BJ (cell line): Measurements from ENCODE around the gene SHANK1. TPM values are rescaled to one million over a fixed set of nuclear protein-coding genes. Genes with fewer than 3 reads are reported as not detected.

ENCODE experiments used
- CTCF ChIA-PET: fragments of 350-600 bp; formaldehyde crosslinking; extraction: SDS; loops from one replicate; lab custom pipeline; 2021; ENCODE audit warnings: antibody characterized with exemption, inconsistent platforms; lab: Yijun Ruan, JAX
- POLR2A ChIA-PET: fragments of 300-600 bp; sonication (Branson Sonifier 250); formaldehyde crosslinking; extraction: SDS; loops from one replicate; lab custom pipeline; 2021; ENCODE audit warnings: antibody characterized with exemption; lab: Charles Lee
- DNase-seq: peaks from one replicate; pipeline ENCODE4 v3.0.0-alpha.2; 2011; ENCODE audit warnings: low read depth
- H3K27me3 ChIP-seq: 2 replicates; pipeline ENCODE4 v1.6.0; 2011; ENCODE audit warnings: low read length; ENCODE audit not compliant: control insufficient read depth, insufficient read depth
- H3K36me3 ChIP-seq: 2 replicates; pipeline ENCODE4 v1.5.1; 2011; ENCODE audit warnings: low read length; ENCODE audit not compliant: control insufficient read depth, insufficient read depth
- H3K4me3 ChIP-seq: 2 replicates; pipeline ENCODE4 v1.5.1; 2011; ENCODE audit warnings: low read depth, mild to moderate bottlenecking, control low read depth, low read length
- polyA plus RNA-seq: library from polyadenylated mRNA; depleted of rRNA; stranded (reverse); fragments of >200 nt; gene quantifications from 2 replicates; pipeline ENCODE4 v1.2.3, GENCODE V29; 2011
- TF ChIP-seq, protein P1 (sequence below): IDR thresholded peaks from 2 replicates; pipeline ENCODE4 v1.5.1; 2011; ENCODE audit warnings: low read depth, mild to moderate bottlenecking, control low read depth, inconsistent platforms, low read length, moderate library complexity; ENCODE audit not compliant: insufficient read depth

SHANK1 gene
- polyA plus RNA-seq, 1 experiment: 1.8 TPM

DNA sequence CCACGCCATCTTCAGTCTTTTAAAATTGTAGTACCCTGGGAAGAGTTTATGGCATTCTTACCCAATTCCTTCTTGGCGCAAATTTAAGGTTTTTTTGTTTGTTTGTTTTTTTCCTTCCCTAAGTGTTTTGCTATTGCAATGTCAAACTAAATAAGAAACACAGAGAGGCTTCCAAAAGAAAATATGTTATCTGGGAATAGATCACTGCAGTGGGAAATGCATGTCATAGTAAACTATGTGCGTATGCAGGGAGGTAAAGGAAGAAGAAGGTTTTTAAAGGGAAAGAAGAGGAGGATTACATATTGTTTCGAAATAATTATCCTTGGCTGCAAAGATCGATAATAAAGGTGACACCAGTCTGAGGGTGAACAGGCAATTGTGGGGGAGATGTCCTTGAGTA lies 16.7 kb upstream of the SHANK1 start:
- ChIA-PET POLR2A (no interaction called here), CTCF (no interaction called here)
- Histone ChIP-seq H3K27me3 (peaks cover 2% of the 10 kb centered on the region), H3K4me3 (no peak overlapping the region), H3K36me3 (no peaks in the 10 kb centered on the region)
- DNase-seq: no peak
- TF ChIP-seq, protein P1, sequence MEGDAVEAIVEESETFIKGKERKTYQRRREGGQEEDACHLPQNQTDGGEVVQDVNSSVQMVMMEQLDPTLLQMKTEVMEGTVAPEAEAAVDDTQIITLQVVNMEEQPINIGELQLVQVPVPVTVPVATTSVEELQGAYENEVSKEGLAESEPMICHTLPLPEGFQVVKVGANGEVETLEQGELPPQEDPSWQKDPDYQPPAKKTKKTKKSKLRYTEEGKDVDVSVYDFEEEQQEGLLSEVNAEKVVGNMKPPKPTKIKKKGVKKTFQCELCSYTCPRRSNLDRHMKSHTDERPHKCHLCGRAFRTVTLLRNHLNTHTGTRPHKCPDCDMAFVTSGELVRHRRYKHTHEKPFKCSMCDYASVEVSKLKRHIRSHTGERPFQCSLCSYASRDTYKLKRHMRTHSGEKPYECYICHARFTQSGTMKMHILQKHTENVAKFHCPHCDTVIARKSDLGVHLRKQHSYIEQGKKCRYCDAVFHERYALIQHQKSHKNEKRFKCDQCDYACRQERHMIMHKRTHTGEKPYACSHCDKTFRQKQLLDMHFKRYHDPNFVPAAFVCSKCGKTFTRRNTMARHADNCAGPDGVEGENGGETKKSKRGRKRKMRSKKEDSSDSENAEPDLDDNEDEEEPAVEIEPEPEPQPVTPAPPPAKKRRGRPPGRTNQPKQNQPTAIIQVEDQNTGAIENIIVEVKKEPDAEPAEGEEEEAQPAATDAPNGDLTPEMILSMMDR: no peak

DNA sequence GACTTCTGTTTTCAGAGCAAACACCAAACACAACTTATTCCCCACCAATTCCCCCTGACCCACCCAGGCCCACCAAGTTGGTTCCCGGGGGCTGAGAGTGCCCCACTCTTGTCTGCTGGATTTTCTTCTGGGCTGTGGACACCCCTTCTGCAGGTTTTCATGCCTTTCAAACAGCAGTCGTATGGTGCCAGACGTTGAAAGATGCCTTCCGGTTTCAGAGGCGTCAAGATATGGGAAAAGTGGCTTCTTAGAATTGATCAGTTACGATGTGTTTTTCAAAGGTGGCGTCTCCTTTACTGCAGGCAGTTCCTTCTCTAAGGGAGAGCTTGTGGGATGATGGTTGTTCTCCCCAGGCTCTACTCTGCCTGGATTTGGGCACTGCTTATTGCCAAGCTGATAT lies 16.3 kb upstream of the SHANK1 start:
- POLR2A ChIA-PET: no interaction called here
- CTCF ChIA-PET: interaction anchor here (1.3 to 2.4 kb wide), 2 partner anchors 10 to 48 kb away, joined by 4 to 10 read pairs; no protein-coding TSS in a partner anchor

DNA sequence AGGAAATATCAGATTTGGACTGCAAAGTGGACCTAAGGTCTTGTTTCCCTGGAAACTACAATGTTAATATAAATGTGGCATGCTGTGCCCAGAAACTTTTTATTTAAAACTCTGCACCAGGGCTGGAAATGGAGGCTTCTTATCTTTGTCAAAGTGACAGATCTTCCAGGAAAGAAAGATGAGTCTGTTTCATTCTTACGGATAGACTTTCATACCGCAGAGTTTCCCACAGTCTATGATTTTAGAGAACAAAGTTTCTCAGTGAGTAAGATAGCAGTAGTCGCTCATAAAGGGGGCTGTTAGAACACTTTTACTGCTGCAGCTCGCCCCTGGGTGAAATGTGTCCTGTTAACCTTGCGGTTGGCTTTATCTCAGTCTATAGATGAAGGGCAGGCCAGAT lies 10.3 kb upstream of the SHANK1 start:
- no peak for DNase-seq
- ChIA-PET POLR2A (interaction anchor here (0.7 kb wide), 1 partner anchor 15 kb away, joined by 30 read pairs; no protein-coding TSS in a partner anchor), CTCF (no interaction called here)
- H3K4me3 ChIP-seq: no peak overlapping the region
- H3K36me3 ChIP-seq: peaks cover 2% of the 10 kb centered on the region; the same call in 1 of the 2 replicates
- TF ChIP-seq, protein P1: no peak
- no peaks in the 10 kb centered on the region for H3K27me3 ChIP-seq

More for the DNA sequence above, 16.3 kb upstream of the SHANK1 start:
- Histone ChIP-seq H3K27me3 (peaks cover 2% of the 10 kb centered on the region), H3K36me3 (no peaks in the 10 kb centered on the region), H3K4me3 (no peak overlapping the region)
- DNase-seq: no peak
- TF ChIP-seq, protein P1: no peak

DNA sequence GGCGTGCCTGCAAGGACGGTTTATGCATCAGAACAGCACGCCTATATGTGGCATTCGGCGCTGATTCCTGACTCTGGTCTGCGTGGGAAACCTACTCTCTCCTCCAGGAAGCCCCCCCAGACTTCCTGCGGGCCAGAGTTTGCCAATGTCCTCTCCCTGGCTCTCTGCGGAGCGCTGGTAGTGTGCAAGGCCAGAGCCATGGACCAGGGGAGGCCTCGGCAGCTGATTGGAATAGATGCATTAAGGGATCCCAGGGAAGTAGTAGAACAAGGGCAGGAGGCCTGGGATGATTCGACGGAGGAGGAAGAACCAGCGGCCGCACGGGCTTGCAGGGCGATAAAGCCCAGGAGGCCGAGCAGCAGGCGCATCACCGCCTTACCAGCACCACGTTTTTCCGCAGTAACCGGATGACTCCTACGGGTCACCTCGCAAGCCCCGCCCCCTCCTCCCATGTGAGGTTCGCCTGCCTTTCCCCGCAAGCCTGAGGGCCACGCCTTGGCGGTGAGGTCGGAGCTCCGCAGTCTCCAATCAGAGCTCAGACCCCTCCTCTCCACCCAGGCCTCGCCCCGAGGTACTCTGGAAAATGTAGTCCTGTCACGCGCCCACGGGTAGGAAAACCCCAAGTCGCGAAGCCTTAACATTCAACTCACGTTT lies 8.6 kb upstream of the SHANK1 start:
- TF ChIP-seq, protein P1: no peak
- no peak for DNase-seq
- no peaks in the 10 kb centered on the region for H3K27me3 ChIP-seq
- ChIA-PET POLR2A (no interaction called here), CTCF (interaction anchor here (0.8 kb wide), 1 partner anchor 55 kb away, joined by 3 read pairs; no protein-coding TSS in a partner anchor)
- peaks cover 2% of the 10 kb centered on the region; the same call in 1 of the 2 replicates for H3K36me3 ChIP-seq
- H3K4me3 ChIP-seq: no peak overlapping the region

DNA sequence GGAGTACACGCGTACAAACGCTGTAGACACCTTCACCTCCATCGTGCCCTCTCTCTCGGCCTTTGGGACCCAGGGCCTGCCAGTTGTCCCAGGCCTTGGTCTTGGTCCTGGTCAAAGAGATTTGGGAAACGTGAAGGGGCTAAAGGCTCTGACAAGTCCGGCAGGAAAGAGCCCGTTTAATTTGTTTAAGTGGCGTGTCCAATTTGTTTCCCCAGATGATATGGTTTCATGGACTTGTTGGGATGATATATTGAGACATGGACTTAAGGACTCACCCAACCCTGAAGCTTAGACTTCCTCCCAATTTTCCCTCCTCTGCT lies 6.3 kb upstream of the SHANK1 start:
- ChIA-PET CTCF (interaction anchor here (1.5 to 1.9 kb wide), 2 partner anchors 9 to 57 kb away, joined by 3 to 10 read pairs; no protein-coding TSS in a partner anchor), POLR2A (no interaction called here)
- H3K4me3 ChIP-seq: peak overlapping the region; percentile 81
- no peaks in the 10 kb centered on the region for H3K27me3 ChIP-seq
- peaks cover 2% of the 10 kb centered on the region; the same call in 1 of the 2 replicates for H3K36me3 ChIP-seq
- TF ChIP-seq, protein P1: no peak
- DNase-seq: no peak
